Measurements from ENCODE around the gene NFIL3.
"Not testable (repeated sequence)": the region's sequence is repeated elsewhere in the genome, so short reads cannot be mapped to it uniquely, and the experiment has no call there.

DNA sequence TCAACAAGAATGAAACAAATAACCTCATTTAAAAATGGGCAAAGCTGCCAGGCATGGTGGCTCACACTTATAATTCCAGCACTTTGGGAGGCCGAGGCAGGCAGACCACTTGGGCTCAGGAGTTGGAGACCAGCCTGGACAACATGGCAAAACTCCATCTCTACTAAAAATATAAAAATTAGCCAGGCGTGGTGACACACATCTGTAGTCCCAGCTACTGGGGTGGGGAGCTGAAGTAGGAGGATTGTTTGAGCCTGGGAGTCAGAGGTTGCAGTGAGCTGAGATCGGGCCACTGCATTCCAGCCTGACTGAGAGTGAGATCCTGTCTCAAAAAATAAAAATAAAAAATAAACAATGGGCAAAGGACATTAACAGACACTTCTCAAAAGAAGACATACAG lies 53.6 kb downstream of the NFIL3 start:
- TF ChIP-seq CTCF (conservative IDR thresholded peaks at IDR 0.05; ENCODE audit: low read depth, low read length); EZH2 (IDR thresholded peaks at IDR 0.05; ENCODE audit: borderline replicate concordance, low read depth, low read length, poor library complexity, severe bottlenecking): not testable (repeated sequence)

Measured in A673 (cell line).